ENCODE data around the gene SLC26A2. TPM values are rescaled to one million over a fixed set of nuclear protein-coding genes. Genes with fewer than 3 reads are reported as not detected.

Gene SLC26A2
- total RNA-seq, 1 donor from 2014 or later = 4.3 TPM

DNA sequence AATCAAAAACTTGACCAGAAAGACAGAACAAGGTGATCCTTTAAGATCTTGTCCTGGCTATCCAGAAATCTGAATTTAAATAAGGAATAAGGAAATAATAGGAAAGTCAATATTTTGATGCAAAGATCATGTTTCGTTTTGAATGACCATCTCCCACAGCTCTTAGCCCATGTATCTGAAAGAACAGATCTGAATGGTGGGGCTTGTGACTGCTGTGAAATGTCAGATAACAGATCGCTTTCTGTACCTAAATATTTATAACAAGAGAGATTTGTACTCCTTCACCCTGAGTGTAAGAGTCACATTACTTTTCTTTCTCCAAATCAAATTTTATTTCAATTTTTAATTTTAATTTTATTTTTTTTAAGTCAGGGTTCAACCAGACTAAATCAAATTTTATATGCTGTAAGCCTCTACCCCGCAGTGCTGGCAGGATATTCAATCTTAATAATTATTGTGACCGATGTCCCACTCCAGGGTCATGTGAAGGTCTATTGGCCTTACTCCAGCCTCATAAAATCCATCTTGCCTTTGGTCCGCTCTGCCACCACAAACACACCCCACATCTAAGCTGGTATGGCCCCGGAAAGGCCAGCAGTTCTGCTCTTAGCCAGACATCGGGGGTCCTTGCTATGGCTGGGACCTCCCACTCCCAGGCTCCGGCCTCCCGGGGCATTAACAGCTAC lies 7.0 kb upstream of the SLC26A2 start:
- ATAC-seq (no peak), DNase-seq (ENCODE audit: missing footprints) (no peak)
- intact Hi-C loops (cut with DNase I) = no loop called here

DNA sequence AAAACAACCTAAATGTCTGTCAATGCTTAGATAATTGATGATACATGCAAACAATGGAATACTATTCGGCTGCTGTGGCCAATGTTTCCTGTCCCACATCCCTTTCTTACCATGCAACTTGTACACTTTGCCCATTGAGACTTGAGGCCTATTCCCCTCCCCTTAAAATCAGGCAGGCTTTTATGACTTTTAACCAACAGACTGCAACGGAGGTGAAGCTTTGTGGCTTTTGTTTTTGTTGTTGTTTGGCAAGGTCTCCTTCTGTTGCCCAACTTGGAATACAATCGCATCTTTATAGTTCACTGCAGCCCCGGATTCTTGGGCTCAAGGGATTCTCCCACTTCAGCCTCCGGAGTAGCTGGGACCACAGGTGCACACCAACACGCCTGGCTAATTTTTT lies 5.8 kb upstream of the SLC26A2 start:
- no peak for ATAC-seq
- intact Hi-C loops (cut with DNase I) = no loop called here
- DNase-seq (ENCODE audit: missing footprints) = no peak

DNA sequence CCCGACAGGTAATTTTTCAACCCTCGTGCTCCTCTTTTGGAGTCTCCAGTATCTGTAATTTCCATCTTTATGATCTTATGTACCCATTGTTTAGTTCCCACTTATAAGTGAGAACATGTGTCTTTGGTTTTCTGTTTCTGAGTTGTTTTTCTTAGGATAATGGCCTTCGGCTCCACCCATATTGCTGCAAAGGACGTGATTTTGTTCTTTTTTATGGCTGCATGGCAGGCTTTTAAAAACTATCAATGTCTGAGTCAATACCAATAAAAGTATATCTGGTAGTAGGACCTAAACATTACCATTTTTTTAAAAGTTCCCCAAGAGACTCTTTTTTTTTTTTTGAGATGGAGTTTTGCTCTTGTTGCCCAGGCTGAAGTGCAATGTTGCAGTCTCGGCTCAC lies 3.9 kb upstream of the SLC26A2 start:
- ATAC-seq (no peak), DNase-seq (ENCODE audit: missing footprints) (no peak)
- intact Hi-C loops (cut with DNase I) = no loop called here

- no peak for DNase-seq (ENCODE audit: missing footprints)
- no peak for ATAC-seq
- intact Hi-C loops (cut with DNase I) = no loop called here
Observed at GRCh38 chr5:149957855-149958254, 2.7 kb upstream of the SLC26A2 start.

DNA sequence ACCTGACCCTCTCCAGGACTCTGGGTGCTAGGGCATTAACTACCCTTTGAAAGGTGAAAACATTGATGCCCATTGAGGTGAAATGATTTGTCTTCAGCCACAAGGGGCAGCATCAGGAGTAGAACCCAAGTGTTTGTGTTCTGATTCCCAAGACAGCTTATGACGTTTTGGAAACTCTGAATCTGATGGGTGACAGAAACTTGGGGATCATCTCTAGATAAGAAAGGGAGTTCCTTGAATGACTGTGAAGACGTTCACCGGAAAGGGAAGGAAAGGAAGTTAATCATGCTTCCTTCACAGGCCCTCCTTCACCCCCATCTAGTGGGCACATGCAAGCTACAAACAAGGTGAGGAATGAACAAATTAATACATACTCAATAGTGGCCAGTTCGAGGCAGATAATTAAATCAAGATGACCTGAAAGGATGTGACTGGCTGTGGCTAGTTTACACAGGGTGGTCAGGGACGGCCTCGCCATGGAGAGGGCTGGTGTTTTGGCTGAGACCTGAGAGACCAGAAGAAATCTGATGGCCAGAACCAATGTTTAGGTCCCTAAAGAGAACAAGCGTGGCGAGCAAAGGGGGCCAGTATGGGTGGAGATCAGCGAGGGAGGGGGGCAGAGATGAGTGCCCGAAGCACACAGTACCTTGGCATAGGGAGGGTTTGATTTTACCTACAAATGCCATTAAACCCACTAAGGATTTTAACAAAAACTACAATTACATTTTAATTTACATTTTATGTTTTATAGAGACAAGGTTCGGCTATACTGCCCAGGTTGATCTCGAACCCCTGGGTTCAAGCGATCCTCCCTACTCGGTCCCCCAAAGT lies 937 bp upstream of the SLC26A2 start:
- DNase-seq (ENCODE audit: missing footprints) (no peak), ATAC-seq (no peak)
- intact Hi-C loops (cut with DNase I) = loop anchor here (2.0 to 10.0 kb wide), 4 partner anchors 107 to 321 kb away; partner anchors contain the start of gene PPARGC1B

GRCh38 chr5:149961186-149961685 lies 678 bp downstream of the SLC26A2 start:
- ATAC-seq = no peak
- no peak for DNase-seq (ENCODE audit: missing footprints)
- intact Hi-C loops (cut with DNase I) = loop anchor here (2.0 to 10.0 kb wide), 4 partner anchors 109 to 322 kb away; partner anchors contain the start of gene PPARGC1B

GRCh38 chr5:149961957-149962409 lies 1.4 kb downstream of the SLC26A2 start:
- DNase-seq (ENCODE audit: missing footprints) (no peak), ATAC-seq (no peak)
- intact Hi-C loops (cut with DNase I) = loop anchor here (2.0 to 10.0 kb wide), 4 partner anchors 110 to 323 kb away; partner anchors contain the start of gene PPARGC1B

- no peak for ATAC-seq
- no peak for DNase-seq (ENCODE audit: missing footprints)
- intact Hi-C loops (cut with DNase I) = loop anchor here (5.0 to 10.0 kb wide), 3 partner anchors 110 to 228 kb away; partner anchors contain the start of gene PPARGC1B
Observed at GRCh38 chr5:149962601-149963300, 2.2 kb downstream of the SLC26A2 start.

DNA sequence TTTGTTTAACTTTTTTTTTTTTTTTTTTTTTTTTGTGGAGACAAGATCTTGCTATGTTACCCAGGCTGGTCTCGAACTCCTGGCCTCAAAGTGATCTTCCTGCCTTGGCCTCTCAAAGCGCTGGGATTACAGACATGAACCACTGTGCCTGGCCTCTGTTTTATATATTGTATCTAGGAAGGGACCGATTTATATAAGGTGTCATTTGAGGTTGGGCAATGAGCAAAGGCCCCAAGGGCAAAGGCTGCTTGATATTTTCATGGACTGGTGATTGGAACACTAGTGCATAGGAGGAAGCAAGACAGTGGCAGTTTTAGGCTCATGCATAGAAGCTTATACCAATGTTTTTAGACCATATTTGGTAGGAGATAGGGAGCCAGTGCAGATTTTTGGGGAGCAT lies 3.2 kb downstream of the SLC26A2 start:
- intact Hi-C loops (cut with DNase I) = loop anchor here (5.0 to 10.0 kb wide), 3 partner anchors 111 to 229 kb away; partner anchors contain the start of gene PPARGC1B
- ATAC-seq = no peak

DNA sequence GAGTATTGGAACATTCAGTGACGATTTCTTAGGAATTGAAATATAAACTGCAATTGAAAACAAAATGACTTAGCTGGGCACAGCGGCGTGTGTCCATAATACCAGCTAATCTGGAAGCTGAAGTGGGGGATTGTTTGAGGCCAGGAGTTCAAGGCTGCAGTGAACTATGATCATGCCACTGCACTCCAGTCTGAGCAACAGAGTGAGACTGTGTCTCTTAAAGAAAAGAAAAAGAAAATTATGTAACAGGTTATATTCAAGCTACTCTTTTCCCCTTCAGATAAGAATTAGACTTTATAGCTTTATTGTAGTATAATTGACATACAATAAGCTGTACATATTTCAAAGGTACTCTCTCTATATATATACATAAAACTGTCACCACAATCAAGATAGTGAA lies 6.4 kb downstream of the SLC26A2 start:
- intact Hi-C loops (cut with DNase I) = loop anchor here (10.0 kb wide), 1 partner anchor 232 kb away; the partner anchor contains the start of gene PPARGC1B
- DNase-seq (ENCODE audit: missing footprints) (no peak), ATAC-seq (no peak)

More for the DNA sequence above, 3.2 kb downstream of the SLC26A2 start:
- DNase-seq (ENCODE audit: missing footprints) = no peak

DNA sequence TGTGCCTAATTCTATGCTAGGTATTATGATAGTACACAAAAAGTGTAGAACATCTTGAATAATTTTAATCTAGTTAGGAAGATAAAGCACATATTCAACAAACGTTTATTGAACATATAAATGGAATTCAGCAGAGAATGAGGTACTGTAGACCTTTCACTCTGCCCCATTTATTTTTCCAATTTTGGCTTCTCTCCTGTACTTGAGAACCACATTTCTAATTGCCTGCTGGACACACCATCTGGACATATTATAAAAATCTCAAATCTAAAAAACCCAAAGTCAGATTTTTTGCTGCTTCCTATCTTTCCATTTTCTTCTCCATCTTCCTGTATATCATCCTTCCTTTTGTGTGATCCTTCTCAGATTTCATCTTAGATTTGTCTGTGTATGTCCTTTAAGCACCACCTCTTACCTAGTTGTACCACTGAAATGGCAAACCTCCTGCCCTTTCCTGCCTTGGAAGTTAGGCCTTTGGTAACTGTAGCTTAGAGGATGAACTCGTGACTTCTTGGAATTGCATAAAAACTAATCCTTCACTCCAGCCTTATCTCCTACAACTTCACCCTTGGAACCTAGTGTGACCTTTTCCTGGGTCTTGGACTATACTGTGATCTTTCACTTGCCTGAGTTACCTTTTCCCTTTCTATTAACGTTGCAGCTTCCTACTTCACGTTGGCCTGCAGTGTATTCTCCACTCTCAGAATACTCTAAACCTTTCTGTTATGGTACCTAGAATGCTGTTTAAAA lies 8.8 kb downstream of the SLC26A2 start:
- ATAC-seq (no peak), DNase-seq (ENCODE audit: missing footprints) (no peak)
- intact Hi-C loops (cut with DNase I) = loop anchor here (10.0 kb wide), 1 partner anchor 235 kb away; the partner anchor contains the start of gene PPARGC1B

DNA sequence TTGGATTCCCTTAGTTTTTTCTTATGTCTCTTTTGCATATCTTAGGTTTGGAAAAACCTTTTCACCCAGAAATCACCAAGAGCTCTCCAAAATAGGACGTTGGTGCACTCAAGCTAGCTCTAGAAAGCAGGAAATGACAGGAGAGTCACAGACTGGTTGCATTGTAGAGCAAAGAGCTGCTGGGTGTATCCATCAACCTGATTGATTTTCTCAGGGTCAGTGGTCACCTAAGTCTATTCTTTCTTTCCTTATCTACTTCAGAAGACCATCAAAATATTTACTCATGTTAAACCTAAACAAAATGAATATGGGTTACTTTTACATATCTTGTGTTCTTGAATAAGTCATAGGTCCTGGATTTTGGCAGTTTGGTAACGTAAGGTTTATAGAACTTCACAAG lies 14.9 kb downstream of the SLC26A2 start:
- ATAC-seq (no peak), DNase-seq (ENCODE audit: missing footprints) (no peak)
- intact Hi-C loops (cut with DNase I) = no loop called here

- no peak for ATAC-seq
- intact Hi-C loops (cut with DNase I) = no loop called here
- no peak for DNase-seq (ENCODE audit: missing footprints)
Observed at GRCh38 chr5:149979896-149980295, 19.3 kb downstream of the SLC26A2 start.

DNA sequence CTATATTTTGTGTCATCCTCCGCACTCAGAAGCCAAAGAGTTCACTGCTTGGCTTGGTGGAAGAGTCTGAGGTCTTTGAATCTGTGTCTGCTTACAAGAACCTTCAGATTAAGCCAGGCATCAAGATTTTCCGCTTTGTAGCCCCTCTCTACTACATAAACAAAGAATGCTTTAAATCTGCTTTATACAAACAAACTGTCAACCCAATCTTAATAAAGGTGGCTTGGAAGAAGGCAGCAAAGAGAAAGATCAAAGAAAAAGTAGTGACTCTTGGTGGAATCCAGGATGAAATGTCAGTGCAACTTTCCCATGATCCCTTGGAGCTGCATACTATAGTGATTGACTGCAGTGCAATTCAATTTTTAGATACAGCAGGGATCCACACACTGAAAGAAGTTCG lies 20.6 kb downstream of the SLC26A2 start:
- DNase-seq (ENCODE audit: missing footprints) (no peak), ATAC-seq (no peak)
- intact Hi-C loops (cut with DNase I) = no loop called here

- no peak for DNase-seq (ENCODE audit: missing footprints)
- intact Hi-C loops (cut with DNase I) = no loop called here
- ATAC-seq = no peak
Observed at GRCh38 chr5:149982505-149982904, 21.9 kb downstream of the SLC26A2 start.

DNA sequence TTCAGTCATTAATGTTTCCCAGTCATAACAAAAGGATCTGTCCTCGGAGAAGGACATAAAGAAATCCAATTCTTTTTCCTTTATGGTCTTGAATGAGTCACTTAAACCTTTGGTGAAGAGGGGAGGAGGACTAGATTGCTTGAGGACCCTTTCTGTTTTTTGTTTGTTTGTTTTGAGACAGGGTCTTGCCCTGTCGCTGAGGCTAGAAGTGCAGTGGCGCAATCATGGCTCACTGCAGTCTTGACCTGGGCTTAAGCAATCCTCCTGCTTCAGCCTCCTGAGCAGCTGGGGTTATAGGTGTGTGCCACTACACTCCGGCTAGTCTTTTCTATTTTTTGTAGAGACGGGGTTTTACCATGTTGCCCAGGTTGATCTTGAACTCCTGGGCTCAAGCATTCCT lies 27.6 kb downstream of the SLC26A2 start:
- intact Hi-C loops (cut with DNase I) = no loop called here
- ATAC-seq = no peak

GRCh38 chr5:149990518-149991376 lies 30.2 kb downstream of the SLC26A2 start:
- intact Hi-C loops (cut with DNase I) = loop anchor here (1.0 to 2.0 kb wide), 2 partner anchors 156 to 354 kb away; no protein-coding TSS in a partner anchor
- ATAC-seq (peak; percentile 67), DNase-seq (ENCODE audit: missing footprints) (no peak)

More for the DNA sequence above, 27.6 kb downstream of the SLC26A2 start:
- no peak for DNase-seq (ENCODE audit: missing footprints)

Measured in Right ventricle myocardium inferior (tissue), 1 donor.